SK-N-SH (cell line): ENCODE measurements around the gene ZFHX3. TPM values are rescaled to one million over a fixed set of nuclear protein-coding genes. Genes with fewer than 3 reads are reported as not detected.

ENCODE experiments used
- CTCF ChIA-PET: fragments of 300-600, 350-600 bp; formaldehyde crosslinking; extraction: SDS; loops from one replicate; lab custom pipeline; 2021; lab: Yijun Ruan, JAX
- POLR2A ChIA-PET: fragments of 350-600 bp; sonication (Branson Sonifier 250); formaldehyde crosslinking; extraction: SDS; loops from one replicate; lab custom pipeline; 2020; ENCODE audit warnings: antibody characterized with exemption, inconsistent platforms; lab: Yijun Ruan, JAX
- DNase-seq: peaks from one replicate; pipeline ENCODE4 v3.0.0; 2012
- H2AFZ ChIP-seq: fragments of 200-600 bp; sonication (generic); 2 replicates; pipeline ENCODE4 v1.8.1; 2016; ENCODE audit warnings: antibody characterized with exemption, mild to moderate bottlenecking, low read depth
- H3F3A ChIP-seq: fragments of 200-600 bp; sonication (generic); replicated peaks from 2 replicates; pipeline ENCODE3; 2016; ENCODE audit warnings: antibody characterized with exemption, mild to moderate bottlenecking; ENCODE audit not compliant: insufficient read depth
- H3K27ac ChIP-seq, 2 experiments: fragments of 200-500 bp in 1 of 2; fragments of 200-600 bp in 1 of 2; sonication (Bioruptor generic) in 1 of 2; sonication (generic), shearing (Covaris generic) in 1 of 2; 2 replicates each; pipeline versions ENCODE4 v1.5.1 to v1.6.1; 2014 to 2016; ENCODE audit warnings: low read depth in 2 of 2, inconsistent platforms in 1 of 2, low read length in 1 of 2, mild to moderate bottlenecking in 1 of 2, mixed read lengths in 1 of 2
- H3K27me3 ChIP-seq: fragments of 200-600 bp; sonication (generic), shearing (Covaris generic); 2 replicates; pipeline ENCODE4 v1.6.1; 2016; ENCODE audit warnings: mixed run types; ENCODE audit not compliant: insufficient read depth
- H3K36me3 ChIP-seq, 2 experiments: fragments of 200-500 bp in 1 of 2; fragments of 200-600 bp in 1 of 2; sonication (Bioruptor generic) in 1 of 2; sonication (generic) in 1 of 2; replicated peaks in 1 of 2; 2 replicates each; pipeline versions ENCODE3 to v1.5.1; 2014 to 2016; ENCODE audit warnings: low read length in 1 of 2, mild to moderate bottlenecking in 1 of 2; ENCODE audit not compliant: insufficient read depth in 2 of 2, control insufficient read depth in 1 of 2
- H3K4me1 ChIP-seq, 2 experiments: fragments of 200-500 bp in 1 of 2; fragments of 200-600 bp in 1 of 2; sonication (Bioruptor generic) in 1 of 2; sonication (generic), shearing (Covaris generic) in 1 of 2; 2 replicates each; pipeline versions ENCODE4 v1.5.1 to v1.6.1; 2014 to 2016; ENCODE audit warnings: low read depth in 1 of 2, low read length in 1 of 2, mixed run types in 1 of 2; ENCODE audit not compliant: insufficient read depth in 2 of 2, control insufficient read depth in 1 of 2
- H3K4me2 ChIP-seq: fragments of 200-600 bp; sonication (generic), shearing (Covaris generic); 2 replicates; pipeline ENCODE4 v1.6.1; 2017; ENCODE audit warnings: mixed run types
- H3K4me3 ChIP-seq, 2 experiments: fragments of 200-500 bp in 1 of 2; fragments of 200-600 bp in 1 of 2; sonication (Bioruptor generic) in 1 of 2; sonication (generic), shearing (Covaris generic) in 1 of 2; 2 replicates each; pipeline versions ENCODE4 v1.5.1 to v1.8.1; 2014 to 2016; ENCODE audit warnings: low read depth in 2 of 2, inconsistent platforms in 1 of 2, low read length in 1 of 2, mild to moderate bottlenecking in 1 of 2, mixed read lengths in 1 of 2, moderate library complexity in 1 of 2
- H3K79me2 ChIP-seq: fragments of 200-600 bp; sonication (generic); 2 replicates; pipeline ENCODE4 v1.8.1; 2017; ENCODE audit warnings: mild to moderate bottlenecking; ENCODE audit not compliant: insufficient read depth
- H3K9ac ChIP-seq: fragments of 200-600 bp; sonication (generic); 2 replicates; pipeline ENCODE4 v1.6.1; 2017; ENCODE audit warnings: mixed run types
- H3K9me2 ChIP-seq: fragments of 200-600 bp; sonication (generic); 2 replicates; pipeline ENCODE4 v1.6.1; 2017; ENCODE audit warnings: mixed run types
- H3K9me3 ChIP-seq: fragments of 200-600 bp; sonication (generic); 2 replicates; pipeline ENCODE4 v1.6.1; 2017; ENCODE audit warnings: mixed run types, mild to moderate bottlenecking, moderate library complexity
- H4K20me1 ChIP-seq: fragments of 200-600 bp; sonication (generic); 2 replicates; pipeline ENCODE4 v1.6.1; 2017; ENCODE audit warnings: mild to moderate bottlenecking, mixed run types; ENCODE audit not compliant: insufficient read depth
- ELF1 ChIP-seq: IDR thresholded peaks from 2 replicates; pipeline ENCODE4 v1.4.0; 2012
- EP300 ChIP-seq, 2 experiments: IDR thresholded peaks; 2 replicates each; pipeline versions ENCODE4 v1.4.0 to v1.6.1; 2012; ENCODE audit warnings: borderline replicate concordance in 1 of 2, low read depth in 1 of 2, low read length in 1 of 2
- EZH2phosphoT487 ChIP-seq: fragments of 200-600 bp; sonication (generic); IDR thresholded peaks from 2 replicates; pipeline ENCODE4 v1.6.1; 2017; ENCODE audit warnings: low read depth, mixed run types, mild to moderate bottlenecking, antibody characterized with exemption, moderate library complexity, borderline replicate concordance
- FOXM1 ChIP-seq: IDR thresholded peaks from 2 replicates; pipeline ENCODE4 v1.4.0; 2012; ENCODE audit warnings: low read depth, mild to moderate bottlenecking
- GABPA ChIP-seq: IDR thresholded peaks from 2 replicates; pipeline ENCODE4 v1.4.0; 2012; ENCODE audit warnings: low read depth, mild to moderate bottlenecking
- MEF2A ChIP-seq: IDR thresholded peaks from 2 replicates; pipeline ENCODE4 v1.4.0; 2012; ENCODE audit warnings: low read depth, borderline replicate concordance
- MXI1 ChIP-seq: IDR thresholded peaks from 2 replicates; pipeline ENCODE4 v1.6.1; 2012; ENCODE audit warnings: mild to moderate bottlenecking, low read depth, low read length, improper control_type of control experiment
- NFIC ChIP-seq: IDR thresholded peaks from 2 replicates; pipeline ENCODE4 v1.4.0; 2012; ENCODE audit warnings: borderline replicate concordance
- NRF1 ChIP-seq: IDR thresholded peaks from 2 replicates; pipeline ENCODE4 v1.6.1; 2012; ENCODE audit warnings: low read depth, mild to moderate bottlenecking, low read length
- RFX5 ChIP-seq: IDR thresholded peaks from 2 replicates; pipeline ENCODE4 v1.6.1; 2012; ENCODE audit warnings: mild to moderate bottlenecking, improper control_type of control experiment, low read length
- RXRA ChIP-seq: IDR thresholded peaks from 2 replicates; pipeline ENCODE4 v1.4.0; 2012; ENCODE audit warnings: low read depth, mild to moderate bottlenecking, borderline replicate concordance
- SIN3A ChIP-seq: IDR thresholded peaks from 2 replicates; pipeline ENCODE4 v1.6.1; 2012; ENCODE audit warnings: low read depth, mild to moderate bottlenecking, low read length, moderate library complexity, borderline replicate concordance
- YY1 ChIP-seq: IDR thresholded peaks from 2 replicates; pipeline ENCODE4 v1.4.0; 2012; ENCODE audit warnings: low read depth, mild to moderate bottlenecking
- WGBS: methylation state at CpG from one replicate; pipeline ENCODE4 v1.1.6; 2017; ENCODE audit warnings: low lambda C conversion rate; 5-methylcytosine and 5-hydroxymethylcytosine counted together
- polyA plus RNA-seq, 3 experiments: library from polyadenylated mRNA; depleted of rRNA; stranded (reverse); fragments of >200 nt; gene quantifications; 2 replicates each; pipeline ENCODE4 v1.2.3, GENCODE V29; 2012
- TF ChIP-seq, protein P1 (sequence below): IDR thresholded peaks from 2 replicates; pipeline ENCODE4 v1.4.0; 2012; ENCODE audit warnings: low read depth, borderline replicate concordance
- TF ChIP-seq, protein P2 (sequence below): fragments of 200-600 bp; sonication (generic); IDR thresholded peaks from 2 replicates; pipeline ENCODE4 v1.6.1; 2017; ENCODE audit warnings: antibody characterized with exemption, mild to moderate bottlenecking, moderate library complexity
- TF ChIP-seq, protein P3 (sequence below): fragments of 150-350 bp; IDR thresholded peaks from 2 replicates; pipeline ENCODE4 v1.6.1; 2017; ENCODE audit warnings: antibody characterized with exemption, low read length, low read depth, borderline replicate concordance
- TF ChIP-seq, protein P4 (sequence below): IDR thresholded peaks from 2 replicates; pipeline ENCODE4 v1.4.0; 2012; ENCODE audit warnings: low read depth, borderline replicate concordance
- TF ChIP-seq, protein P5 (sequence below): IDR thresholded peaks from 2 replicates; pipeline ENCODE4 v1.4.0; 2012; ENCODE audit warnings: low read depth
- TF ChIP-seq, protein P6 (sequence below): fragments of 150-350 bp; IDR thresholded peaks from 2 replicates; pipeline ENCODE4 v1.6.1; 2016; ENCODE audit warnings: mild to moderate bottlenecking, low read depth, low read length

The ZFHX3 gene
- polyA plus RNA-seq, 1 of the 3 experiments (the other 2 are of a cell fraction): 2.0 TPM

DNA sequence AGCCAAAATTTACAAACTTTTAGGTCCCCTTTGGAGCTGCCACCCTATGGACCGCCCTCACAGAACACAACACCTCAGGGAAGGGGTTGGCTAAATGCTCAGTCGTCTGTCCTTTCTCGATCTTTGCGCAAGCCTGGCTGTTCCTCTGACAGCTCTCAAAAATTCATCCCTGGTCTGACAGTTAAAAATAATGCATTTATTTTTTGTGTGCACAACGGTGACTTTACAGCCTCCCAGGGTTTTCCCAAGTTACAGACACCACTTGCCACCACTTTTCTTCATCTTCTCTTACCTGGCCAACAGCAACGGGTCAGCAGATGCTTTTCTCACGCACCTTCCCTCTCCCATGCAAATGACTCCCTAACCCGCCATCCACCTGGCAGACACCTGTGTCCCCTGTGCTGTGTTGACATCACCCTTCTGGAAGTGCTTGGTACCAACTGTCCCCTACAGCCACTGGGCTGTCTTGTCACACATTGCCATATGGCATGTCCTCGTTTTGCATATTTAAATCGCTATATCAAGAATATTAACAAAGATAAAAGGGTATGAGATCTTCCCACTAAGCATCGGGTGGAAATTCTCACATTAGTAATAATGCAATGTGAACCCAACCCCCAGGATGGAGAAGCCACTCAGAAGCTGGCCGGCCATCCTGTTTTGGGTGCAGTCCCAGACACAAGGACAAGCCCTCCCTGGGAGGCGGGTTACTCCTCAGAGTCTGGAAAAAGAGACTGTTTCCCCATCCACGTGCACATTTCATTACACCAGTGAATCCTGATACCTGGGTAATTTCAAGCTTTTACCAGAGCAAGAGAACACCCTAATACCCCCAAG lies 187.0 kb downstream of the ZFHX3 start:
- H3K79me2 ChIP-seq: peaks cover 22% of the 10 kb centered on the region
- POLR2A ChIA-PET: no interaction called here

More for the DNA sequence above, 187.0 kb downstream of the ZFHX3 start:
- no peak overlapping the region for H3K9ac ChIP-seq
- H2AFZ ChIP-seq: no peak overlapping the region
- peaks cover 11% of the 10 kb centered on the region; the same call in 1 of the 2 replicates for H4K20me1 ChIP-seq
- CTCF ChIA-PET: interaction anchor here (2.1 to 2.8 kb wide), 4 partner anchors 9 to 28 kb away, joined by 5 to 12 read pairs (median 5); no protein-coding TSS in a partner anchor
- 91% methylated on average over 14 of the region's 14 CpGs for WGBS
- H3K4me2 ChIP-seq: no peak overlapping the region
- no peaks in the 10 kb centered on the region for H3K9me3 ChIP-seq
- peaks cover 0 to 2% of the 10 kb centered on the region in 2 experiments for H3K36me3 ChIP-seq
- no peak overlapping the region for H3K27ac ChIP-seq
- peaks cover 4% of the 10 kb centered on the region for H3F3A ChIP-seq
- peaks cover 0 to 22% of the 10 kb centered on the region in 2 experiments; a peak in 2 of 4 replicates for H3K4me1 ChIP-seq
- no peak for TF ChIP-seq SIN3A
- no peak for TF ChIP-seq RXRA
- TF ChIP-seq, protein P1, sequence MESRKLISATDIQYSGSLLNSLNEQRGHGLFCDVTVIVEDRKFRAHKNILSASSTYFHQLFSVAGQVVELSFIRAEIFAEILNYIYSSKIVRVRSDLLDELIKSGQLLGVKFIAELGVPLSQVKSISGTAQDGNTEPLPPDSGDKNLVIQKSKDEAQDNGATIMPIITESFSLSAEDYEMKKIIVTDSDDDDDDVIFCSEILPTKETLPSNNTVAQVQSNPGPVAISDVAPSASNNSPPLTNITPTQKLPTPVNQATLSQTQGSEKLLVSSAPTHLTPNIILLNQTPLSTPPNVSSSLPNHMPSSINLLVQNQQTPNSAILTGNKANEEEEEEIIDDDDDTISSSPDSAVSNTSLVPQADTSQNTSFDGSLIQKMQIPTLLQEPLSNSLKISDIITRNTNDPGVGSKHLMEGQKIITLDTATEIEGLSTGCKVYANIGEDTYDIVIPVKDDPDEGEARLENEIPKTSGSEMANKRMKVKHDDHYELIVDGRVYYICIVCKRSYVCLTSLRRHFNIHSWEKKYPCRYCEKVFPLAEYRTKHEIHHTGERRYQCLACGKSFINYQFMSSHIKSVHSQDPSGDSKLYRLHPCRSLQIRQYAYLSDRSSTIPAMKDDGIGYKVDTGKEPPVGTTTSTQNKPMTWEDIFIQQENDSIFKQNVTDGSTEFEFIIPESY: no peak
- no peak for TF ChIP-seq MEF2A
- TF ChIP-seq MXI1: no peak
- TF ChIP-seq YY1: no peak
- TF ChIP-seq, protein P2, sequence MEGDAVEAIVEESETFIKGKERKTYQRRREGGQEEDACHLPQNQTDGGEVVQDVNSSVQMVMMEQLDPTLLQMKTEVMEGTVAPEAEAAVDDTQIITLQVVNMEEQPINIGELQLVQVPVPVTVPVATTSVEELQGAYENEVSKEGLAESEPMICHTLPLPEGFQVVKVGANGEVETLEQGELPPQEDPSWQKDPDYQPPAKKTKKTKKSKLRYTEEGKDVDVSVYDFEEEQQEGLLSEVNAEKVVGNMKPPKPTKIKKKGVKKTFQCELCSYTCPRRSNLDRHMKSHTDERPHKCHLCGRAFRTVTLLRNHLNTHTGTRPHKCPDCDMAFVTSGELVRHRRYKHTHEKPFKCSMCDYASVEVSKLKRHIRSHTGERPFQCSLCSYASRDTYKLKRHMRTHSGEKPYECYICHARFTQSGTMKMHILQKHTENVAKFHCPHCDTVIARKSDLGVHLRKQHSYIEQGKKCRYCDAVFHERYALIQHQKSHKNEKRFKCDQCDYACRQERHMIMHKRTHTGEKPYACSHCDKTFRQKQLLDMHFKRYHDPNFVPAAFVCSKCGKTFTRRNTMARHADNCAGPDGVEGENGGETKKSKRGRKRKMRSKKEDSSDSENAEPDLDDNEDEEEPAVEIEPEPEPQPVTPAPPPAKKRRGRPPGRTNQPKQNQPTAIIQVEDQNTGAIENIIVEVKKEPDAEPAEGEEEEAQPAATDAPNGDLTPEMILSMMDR: no peak
- TF ChIP-seq, protein P3, sequence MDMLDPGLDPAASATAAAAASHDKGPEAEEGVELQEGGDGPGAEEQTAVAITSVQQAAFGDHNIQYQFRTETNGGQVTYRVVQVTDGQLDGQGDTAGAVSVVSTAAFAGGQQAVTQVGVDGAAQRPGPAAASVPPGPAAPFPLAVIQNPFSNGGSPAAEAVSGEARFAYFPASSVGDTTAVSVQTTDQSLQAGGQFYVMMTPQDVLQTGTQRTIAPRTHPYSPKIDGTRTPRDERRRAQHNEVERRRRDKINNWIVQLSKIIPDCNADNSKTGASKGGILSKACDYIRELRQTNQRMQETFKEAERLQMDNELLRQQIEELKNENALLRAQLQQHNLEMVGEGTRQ: no peak
- TF ChIP-seq GABPA: no peak
- TF ChIP-seq, protein P4, sequence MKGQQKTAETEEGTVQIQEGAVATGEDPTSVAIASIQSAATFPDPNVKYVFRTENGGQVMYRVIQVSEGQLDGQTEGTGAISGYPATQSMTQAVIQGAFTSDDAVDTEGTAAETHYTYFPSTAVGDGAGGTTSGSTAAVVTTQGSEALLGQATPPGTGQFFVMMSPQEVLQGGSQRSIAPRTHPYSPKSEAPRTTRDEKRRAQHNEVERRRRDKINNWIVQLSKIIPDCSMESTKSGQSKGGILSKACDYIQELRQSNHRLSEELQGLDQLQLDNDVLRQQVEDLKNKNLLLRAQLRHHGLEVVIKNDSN: no peak
- TF ChIP-seq EP300 (IDR thresholded peaks at IDR 0.05; ENCODE audit: borderline replicate concordance in 1 of 2, low read depth in 1 of 2, low read length in 1 of 2): no peak
- no peak for TF ChIP-seq EZH2phosphoT487
- no peak for TF ChIP-seq RFX5
- TF ChIP-seq, protein P5, sequence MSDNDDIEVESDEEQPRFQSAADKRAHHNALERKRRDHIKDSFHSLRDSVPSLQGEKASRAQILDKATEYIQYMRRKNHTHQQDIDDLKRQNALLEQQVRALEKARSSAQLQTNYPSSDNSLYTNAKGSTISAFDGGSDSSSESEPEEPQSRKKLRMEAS: no peak
- TF ChIP-seq FOXM1: no peak
- no peak for TF ChIP-seq NFIC
- TF ChIP-seq, protein P6, sequence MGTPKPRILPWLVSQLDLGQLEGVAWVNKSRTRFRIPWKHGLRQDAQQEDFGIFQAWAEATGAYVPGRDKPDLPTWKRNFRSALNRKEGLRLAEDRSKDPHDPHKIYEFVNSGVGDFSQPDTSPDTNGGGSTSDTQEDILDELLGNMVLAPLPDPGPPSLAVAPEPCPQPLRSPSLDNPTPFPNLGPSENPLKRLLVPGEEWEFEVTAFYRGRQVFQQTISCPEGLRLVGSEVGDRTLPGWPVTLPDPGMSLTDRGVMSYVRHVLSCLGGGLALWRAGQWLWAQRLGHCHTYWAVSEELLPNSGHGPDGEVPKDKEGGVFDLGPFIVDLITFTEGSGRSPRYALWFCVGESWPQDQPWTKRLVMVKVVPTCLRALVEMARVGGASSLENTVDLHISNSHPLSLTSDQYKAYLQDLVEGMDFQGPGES: no peak
- TF ChIP-seq NRF1: no peak
- TF ChIP-seq ELF1: no peak
- DNase-seq: no peak
- no peak overlapping the region for H3K4me3 ChIP-seq
- H3K9me2 ChIP-seq: no peaks in the 10 kb centered on the region
- H3K27me3 ChIP-seq: no peaks in the 10 kb centered on the region
